Gastroesophageal sphincter (tissue), 3 donors: ENCODE results near the gene CHRNB2.

ENCODE experiments used
- POLR2A ChIP-seq, 2 donors: fragments of 450-650 bp; IDR thresholded peaks; one replicate each; pipeline ENCODE4 v1.6.1; 2017; ENCODE audit warnings: antibody characterized with exemption in 2 of 2, mild to moderate bottlenecking in 2 of 2, moderate library complexity in 1 of 2
- TF ChIP-seq, protein P1 (sequence below), 4 experiments: fragments of 200-600 bp in 2 of 4; fragments of 450-650 bp in 2 of 4; sonication (generic) in 1 of 4; IDR thresholded peaks; one replicate each; pipeline ENCODE4 v1.5.1; 2017 to 2019; ENCODE audit warnings: antibody characterized with exemption in 4 of 4, mild to moderate bottlenecking in 2 of 4, moderate library complexity in 2 of 4

DNA sequence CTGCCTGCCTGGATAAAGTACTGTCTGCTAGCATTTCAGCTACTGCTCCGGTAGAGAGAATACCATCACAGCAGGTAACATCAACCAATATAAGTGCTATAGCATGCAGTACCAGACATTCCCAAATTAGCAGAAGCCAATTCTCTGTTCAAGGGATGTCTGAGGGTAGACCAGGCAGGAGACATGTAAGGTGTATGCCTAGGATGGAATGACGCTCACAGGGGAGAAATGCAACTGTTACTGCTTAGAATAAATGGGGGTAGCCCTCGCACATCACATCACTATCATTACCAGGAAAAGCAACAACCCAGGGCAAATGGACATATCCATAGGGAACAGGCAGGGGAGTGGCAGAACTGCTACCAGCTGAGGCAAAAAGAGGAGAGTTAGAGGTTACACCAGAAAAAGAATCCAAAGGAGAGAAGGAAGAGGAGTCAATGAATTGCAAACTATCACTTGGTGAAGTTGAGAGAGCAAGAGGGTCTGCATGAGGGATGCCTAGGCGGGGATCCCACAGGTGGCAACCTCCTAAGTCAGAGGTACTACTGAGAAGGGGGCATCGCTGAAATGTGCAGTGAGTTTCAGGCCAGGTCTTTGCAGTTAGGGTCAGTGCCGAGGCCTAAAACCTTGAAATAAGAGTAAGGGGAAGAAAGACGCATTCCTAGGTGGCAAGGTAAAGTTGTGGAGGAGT, 10.2 kb upstream of the CHRNB2 start:
- TF ChIP-seq, protein P1, sequence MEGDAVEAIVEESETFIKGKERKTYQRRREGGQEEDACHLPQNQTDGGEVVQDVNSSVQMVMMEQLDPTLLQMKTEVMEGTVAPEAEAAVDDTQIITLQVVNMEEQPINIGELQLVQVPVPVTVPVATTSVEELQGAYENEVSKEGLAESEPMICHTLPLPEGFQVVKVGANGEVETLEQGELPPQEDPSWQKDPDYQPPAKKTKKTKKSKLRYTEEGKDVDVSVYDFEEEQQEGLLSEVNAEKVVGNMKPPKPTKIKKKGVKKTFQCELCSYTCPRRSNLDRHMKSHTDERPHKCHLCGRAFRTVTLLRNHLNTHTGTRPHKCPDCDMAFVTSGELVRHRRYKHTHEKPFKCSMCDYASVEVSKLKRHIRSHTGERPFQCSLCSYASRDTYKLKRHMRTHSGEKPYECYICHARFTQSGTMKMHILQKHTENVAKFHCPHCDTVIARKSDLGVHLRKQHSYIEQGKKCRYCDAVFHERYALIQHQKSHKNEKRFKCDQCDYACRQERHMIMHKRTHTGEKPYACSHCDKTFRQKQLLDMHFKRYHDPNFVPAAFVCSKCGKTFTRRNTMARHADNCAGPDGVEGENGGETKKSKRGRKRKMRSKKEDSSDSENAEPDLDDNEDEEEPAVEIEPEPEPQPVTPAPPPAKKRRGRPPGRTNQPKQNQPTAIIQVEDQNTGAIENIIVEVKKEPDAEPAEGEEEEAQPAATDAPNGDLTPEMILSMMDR (IDR thresholded peaks at IDR 0.05), result no peak
- no peak for TF ChIP-seq POLR2A (IDR thresholded peaks at IDR 0.05)
